A549 (cell line): Measurements from ENCODE around the gene INPP5F.

Source experiments
- CBX2 ChIP-seq: fragments of 200-600 bp; sonication (generic); IDR thresholded peaks from 2 replicates; pipeline ENCODE4 v1.6.1; 2016; ENCODE audit warnings: low read depth, mild to moderate bottlenecking, borderline replicate concordance
- EHMT2 ChIP-seq: fragments of 200-600 bp; sonication (generic); IDR thresholded peaks from 2 replicates; pipeline ENCODE4 v1.6.1; 2016; ENCODE audit warnings: antibody characterized with exemption, low read depth, mild to moderate bottlenecking, moderate library complexity
- POLR2A ChIP-seq: IDR thresholded peaks from 2 replicates; pipeline ENCODE4 v1.6.1; 2012; ENCODE audit warnings: mild to moderate bottlenecking, low read length
- SMC3 ChIP-seq: fragments of >200 bp; sonication (Bioruptor Twin); formaldehyde crosslinking; IDR thresholded peaks from 3 replicates; pipeline ENCODE4 v1.6.1; 2018; ENCODE audit warnings: inconsistent platforms
- TF ChIP-seq, protein P1 (sequence below): fragments of >200 bp; sonication (Bioruptor Twin); formaldehyde crosslinking; IDR thresholded peaks from 3 replicates; pipeline ENCODE4 v1.5.1; 2016

DNA sequence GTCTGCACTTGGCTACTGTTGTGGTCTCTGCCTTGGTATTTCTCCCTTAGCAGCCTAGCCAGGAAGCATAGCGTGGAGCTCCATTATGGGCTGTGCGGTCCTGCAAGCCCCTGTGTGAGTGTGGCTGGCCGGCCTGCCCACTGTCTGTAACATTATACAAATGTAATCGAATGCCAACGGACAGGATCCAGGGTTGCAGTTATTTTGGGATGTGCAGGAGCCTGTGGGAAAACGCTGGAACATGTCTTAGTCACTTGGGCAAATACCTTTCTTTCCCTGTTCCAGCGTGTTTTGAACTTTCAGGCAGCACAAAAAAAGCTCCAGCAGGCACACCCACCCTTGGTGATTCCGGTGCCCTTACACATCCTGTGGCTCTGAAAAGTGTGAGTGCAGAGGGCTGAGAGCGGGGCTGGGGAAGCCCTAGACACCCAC, 45.2 kb upstream of the INPP5F start:
- no peak for TF ChIP-seq CBX2
- no peak for TF ChIP-seq EHMT2
- TF ChIP-seq POLR2A, result no peak
- TF ChIP-seq, protein P1, sequence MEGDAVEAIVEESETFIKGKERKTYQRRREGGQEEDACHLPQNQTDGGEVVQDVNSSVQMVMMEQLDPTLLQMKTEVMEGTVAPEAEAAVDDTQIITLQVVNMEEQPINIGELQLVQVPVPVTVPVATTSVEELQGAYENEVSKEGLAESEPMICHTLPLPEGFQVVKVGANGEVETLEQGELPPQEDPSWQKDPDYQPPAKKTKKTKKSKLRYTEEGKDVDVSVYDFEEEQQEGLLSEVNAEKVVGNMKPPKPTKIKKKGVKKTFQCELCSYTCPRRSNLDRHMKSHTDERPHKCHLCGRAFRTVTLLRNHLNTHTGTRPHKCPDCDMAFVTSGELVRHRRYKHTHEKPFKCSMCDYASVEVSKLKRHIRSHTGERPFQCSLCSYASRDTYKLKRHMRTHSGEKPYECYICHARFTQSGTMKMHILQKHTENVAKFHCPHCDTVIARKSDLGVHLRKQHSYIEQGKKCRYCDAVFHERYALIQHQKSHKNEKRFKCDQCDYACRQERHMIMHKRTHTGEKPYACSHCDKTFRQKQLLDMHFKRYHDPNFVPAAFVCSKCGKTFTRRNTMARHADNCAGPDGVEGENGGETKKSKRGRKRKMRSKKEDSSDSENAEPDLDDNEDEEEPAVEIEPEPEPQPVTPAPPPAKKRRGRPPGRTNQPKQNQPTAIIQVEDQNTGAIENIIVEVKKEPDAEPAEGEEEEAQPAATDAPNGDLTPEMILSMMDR, result no peak
- no peak for TF ChIP-seq SMC3
